Loucy (cell line): ENCODE results near the gene ETAA1.

Experiments
- H2AFZ ChIP-seq: fragments of 200-600 bp; sonication (generic); 2 replicates; pipeline ENCODE4 v1.6.0; 2016; ENCODE audit warnings: antibody characterized with exemption, mild to moderate bottlenecking, low read length, moderate library complexity
- H3F3A ChIP-seq: fragments of 200-600 bp; 2 replicates; pipeline ENCODE4 v1.6.0; 2016; ENCODE audit warnings: antibody characterized with exemption, low read depth, mild to moderate bottlenecking
- H3K27me3 ChIP-seq: fragments of 200-600 bp; sonication (generic); 2 replicates; pipeline ENCODE4 v1.6.1; 2014; ENCODE audit warnings: low read length, mild to moderate bottlenecking; ENCODE audit not compliant: insufficient read depth, poor library complexity, severe bottlenecking
- H3K36me3 ChIP-seq: fragments of 200-600 bp; sonication (generic); 2 replicates; pipeline ENCODE4 v1.6.1; 2016; ENCODE audit warnings: low read length; ENCODE audit not compliant: insufficient read depth
- H3K4me1 ChIP-seq: fragments of 200-600 bp; sonication (generic); 2 replicates; pipeline ENCODE4 v1.5.1; 2014; ENCODE audit warnings: low read length, mild to moderate bottlenecking; ENCODE audit not compliant: insufficient read depth, poor library complexity, severe bottlenecking
- H3K4me2 ChIP-seq: fragments of 200-600 bp; sonication (generic); 2 replicates; pipeline ENCODE4 v1.6.0; 2014; ENCODE audit warnings: antibody characterized with exemption, low read length, low read depth, mild to moderate bottlenecking; ENCODE audit not compliant: poor library complexity, severe bottlenecking
- H3K4me3 ChIP-seq: fragments of 200-600 bp; sonication (generic); 2 replicates; pipeline ENCODE4 v1.5.1; 2014; ENCODE audit warnings: low read length, mild to moderate bottlenecking, mixed read lengths; ENCODE audit not compliant: poor library complexity, severe bottlenecking
- H3K79me2 ChIP-seq: fragments of 200-600 bp; sonication (generic); 2 replicates; pipeline ENCODE4 v1.6.1; 2014; ENCODE audit warnings: low read length; ENCODE audit not compliant: insufficient read depth
- H3K9ac ChIP-seq: fragments of 200-600 bp; sonication (generic); 2 replicates; pipeline ENCODE4 v1.6.0; 2014; ENCODE audit warnings: mild to moderate bottlenecking, low read depth, low read length, moderate library complexity; ENCODE audit not compliant: poor library complexity, severe bottlenecking
- H3K9me2 ChIP-seq: fragments of 200-600 bp; sonication (generic); replicated peaks from 2 replicates; pipeline ENCODE4 v1.6.1; 2016; ENCODE audit warnings: low read depth, low read length, mixed read lengths
- H3K9me3 ChIP-seq: fragments of 200-600 bp; sonication (generic); 2 replicates; pipeline ENCODE4 v1.6.1; 2014; ENCODE audit warnings: mild to moderate bottlenecking, antibody characterized with exemption, low read length, low read depth; ENCODE audit not compliant: insufficient read depth
- H4K20me1 ChIP-seq: fragments of 200-600 bp; sonication (generic); 2 replicates; pipeline ENCODE4 v1.6.0; 2014; ENCODE audit warnings: antibody characterized with exemption, low read length, mild to moderate bottlenecking; ENCODE audit not compliant: insufficient read depth, poor library complexity, severe bottlenecking
- CTCF ChIP-seq: fragments of 200-600 bp; sonication (generic); conservative IDR thresholded peaks from 2 replicates; pipeline ENCODE4 v1.5.1; 2014; ENCODE audit warnings: mild to moderate bottlenecking, antibody characterized with exemption, low read length
- EZH2phosphoT487 ChIP-seq: fragments of 200-600 bp; IDR thresholded peaks from 2 replicates; pipeline ENCODE4 v1.6.1; 2018; ENCODE audit warnings: antibody characterized with exemption, mild to moderate bottlenecking, moderate library complexity, borderline replicate concordance

ETAA1 gene

DNA sequence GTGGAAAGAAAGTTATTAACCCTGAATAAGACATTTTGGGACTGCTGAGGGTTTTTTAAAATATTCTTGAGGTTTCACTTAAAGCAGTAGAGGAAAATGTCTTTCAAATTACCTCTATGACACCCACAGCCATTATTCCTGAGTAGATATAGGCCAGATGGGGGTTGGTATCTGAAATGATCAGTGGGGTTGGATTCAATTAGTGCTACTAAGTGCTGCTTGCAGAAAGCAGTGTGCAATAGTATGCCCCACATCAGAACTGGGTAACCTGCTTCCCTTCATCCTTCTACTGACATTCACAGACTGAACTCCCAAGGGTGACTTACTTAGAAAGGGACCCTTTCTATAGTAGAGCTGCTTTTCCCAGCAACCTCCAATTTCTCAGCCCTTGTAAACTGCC lies 7.3 kb upstream of the ETAA1 start:
- Histone ChIP-seq H3K9me2 (0 out of 2 replicates have a peak, but pooled peaks cover 3% of the 10 kb centered on the region), H2AFZ (no peak overlapping the region), H3K4me2 (no peak overlapping the region), H3K36me3 (no peaks in the 10 kb centered on the region), H3K79me2 (no peaks in the 10 kb centered on the region), H3K27me3 (no peaks in the 10 kb centered on the region), H3K9me3 (no peaks in the 10 kb centered on the region), H3F3A (no peaks in the 10 kb centered on the region), H3K4me3 (no peak overlapping the region), H3K4me1 (no peaks in the 10 kb centered on the region), H3K9ac (no peak overlapping the region), H4K20me1 (no peaks in the 10 kb centered on the region)
- no peak for TF ChIP-seq CTCF
- no peak for TF ChIP-seq EZH2phosphoT487

DNA sequence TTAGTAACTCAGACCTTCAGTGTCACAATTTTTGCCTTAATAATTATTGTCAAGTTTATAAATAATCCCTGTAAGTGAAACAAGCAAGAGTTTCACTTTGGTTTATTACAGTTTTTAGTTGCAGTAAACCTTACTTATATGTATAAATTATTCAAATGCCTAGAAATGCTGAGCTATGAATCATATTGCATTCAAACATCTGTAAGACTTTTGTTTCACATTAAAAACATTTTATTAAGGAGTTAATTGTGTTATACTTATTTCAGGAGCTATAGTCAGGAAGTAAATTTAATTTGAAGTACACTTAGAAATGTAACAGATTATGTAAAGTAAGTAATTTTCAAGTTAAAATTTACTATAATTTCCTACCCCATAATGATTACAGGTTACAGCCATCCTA lies 3.9 kb upstream of the ETAA1 start:
- Histone ChIP-seq H3K4me1 (no peaks in the 10 kb centered on the region), H3K9me2 (no peaks in the 10 kb centered on the region), H3K4me3 (no peak overlapping the region), H3K36me3 (no peaks in the 10 kb centered on the region), H3K9me3 (no peaks in the 10 kb centered on the region), H4K20me1 (no peaks in the 10 kb centered on the region), H3K27me3 (no peaks in the 10 kb centered on the region), H3K79me2 (peaks cover 9% of the 10 kb centered on the region), H3K9ac (no peak overlapping the region), H2AFZ (no peak overlapping the region), H3F3A (no peaks in the 10 kb centered on the region), H3K4me2 (no peak overlapping the region)
- no peak for TF ChIP-seq CTCF
- no peak for TF ChIP-seq EZH2phosphoT487

GRCh38 chr2:67394734-67395133 lies 2.4 kb upstream of the ETAA1 start:
- Histone ChIP-seq H4K20me1 (no peaks in the 10 kb centered on the region), H3K9ac (no peak overlapping the region), H3K4me1 (peaks cover 12% of the 10 kb centered on the region), H3K36me3 (no peaks in the 10 kb centered on the region), H3K9me3 (no peaks in the 10 kb centered on the region), H3F3A (no peaks in the 10 kb centered on the region), H3K4me2 (no peak overlapping the region), H3K27me3 (no peaks in the 10 kb centered on the region), H2AFZ (no peak overlapping the region), H3K4me3 (no peak overlapping the region), H3K79me2 (peaks cover 24% of the 10 kb centered on the region), H3K9me2 (no peaks in the 10 kb centered on the region)
- TF ChIP-seq CTCF (no peak), EZH2phosphoT487 (no peak)
